HUDEP-2 (cell line): ENCODE results near the gene AMPD3.

Source experiments
- DNase-seq, 76 experiments: peaks; one replicate each; lab custom pipeline; 2025; ENCODE audit not compliant: unreplicated experiment in 76 of 76; lab: John Stamatoyannopoulos, UW

AMPD3 gene

DNA sequence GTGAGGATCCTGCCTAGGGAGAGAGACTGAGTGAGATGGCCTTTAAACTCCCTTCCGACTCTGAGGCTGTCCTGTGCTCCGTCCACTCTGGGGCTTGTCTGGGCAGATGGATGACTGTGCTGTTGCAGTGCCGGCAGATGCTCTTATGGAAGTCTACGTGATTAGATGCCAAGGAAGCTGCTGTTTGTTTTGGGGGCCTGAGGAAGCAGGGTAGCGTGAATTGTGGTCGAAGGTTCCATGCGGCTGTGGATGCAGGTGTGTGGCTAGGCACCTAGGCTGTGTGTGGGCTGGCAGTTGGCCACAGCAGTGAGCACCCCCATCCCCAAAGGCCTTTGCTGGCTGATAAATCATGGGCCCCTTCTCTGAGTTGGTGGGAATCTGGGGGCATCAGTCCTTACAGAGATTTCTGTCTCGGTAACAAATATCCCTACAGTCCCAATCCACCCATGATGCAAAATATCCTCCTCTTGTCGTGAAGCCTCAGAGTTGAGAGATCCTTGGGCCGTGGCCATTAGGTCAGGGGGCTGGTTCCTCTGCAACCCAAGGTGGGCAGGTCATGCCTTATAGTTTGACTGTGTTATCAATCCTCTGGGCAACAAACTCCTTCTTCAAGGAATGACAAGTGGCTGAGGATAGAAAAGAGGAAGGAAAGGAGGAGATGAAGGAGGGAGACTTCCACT is 31.2 kb downstream of the AMPD3 start:
- no peak for DNase-seq

- DNase-seq, result no peak
Observed at GRCh38 chr11:10487002-10487647, 32.1 kb downstream of the AMPD3 start.

- no peak for DNase-seq
Observed at GRCh38 chr11:10488121-10488933, 33.3 kb downstream of the AMPD3 start.

DNA sequence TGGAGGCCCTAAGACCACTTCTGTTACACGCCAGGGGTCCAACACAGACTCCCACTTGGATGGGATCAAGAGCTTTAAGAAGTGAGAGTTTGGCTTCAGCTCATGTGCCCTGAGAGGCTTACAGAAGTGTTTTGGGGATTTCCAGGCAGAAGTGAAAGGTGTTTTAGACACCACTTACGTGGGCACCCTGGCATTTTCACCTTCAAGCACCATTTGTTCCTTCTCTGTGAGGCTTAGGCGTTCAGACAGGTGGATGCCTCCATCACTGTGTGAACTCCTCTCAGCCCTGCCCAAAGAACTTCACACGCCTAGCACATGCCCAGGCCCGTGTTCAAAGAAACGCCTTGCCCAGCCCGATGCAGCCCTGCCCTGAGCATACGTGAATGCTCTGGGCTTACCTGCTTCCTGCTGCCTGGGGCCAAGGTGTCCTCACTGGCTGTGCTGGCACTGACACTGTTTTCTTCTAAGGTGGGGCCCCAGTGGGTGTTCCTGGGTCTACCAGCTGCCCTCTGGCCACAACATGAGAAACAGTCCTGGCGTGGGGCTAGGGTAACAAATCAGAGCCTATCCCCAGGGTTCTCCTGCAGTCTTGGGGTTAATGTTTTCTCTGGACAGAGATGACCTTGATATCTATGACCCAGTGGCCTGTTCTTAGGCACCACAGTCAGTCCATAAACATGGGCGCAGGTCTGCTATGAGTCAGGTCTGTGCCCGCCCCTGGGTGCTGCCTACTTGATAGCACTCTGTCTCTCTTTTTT is 34.0 kb downstream of the AMPD3 start:
- DNase-seq, result no peak

DNA sequence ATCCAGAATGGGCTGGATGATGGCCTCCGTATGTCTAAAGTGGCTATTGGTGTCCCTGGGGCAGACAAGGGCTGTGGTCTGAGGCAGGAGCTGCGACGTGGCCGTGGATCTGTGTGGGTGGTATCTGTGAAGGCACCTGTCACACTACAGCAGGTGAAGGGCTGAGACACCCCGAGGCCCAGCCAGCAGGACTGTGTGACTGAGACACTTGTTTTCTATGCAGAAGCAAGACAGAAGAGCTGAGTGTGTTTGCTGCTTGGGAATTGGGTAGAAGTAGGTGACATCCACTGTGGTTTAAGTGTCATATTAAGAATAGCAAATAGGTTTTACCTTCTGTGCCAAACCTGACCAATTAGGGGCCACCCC is 35.0 kb downstream of the AMPD3 start:
- no peak for DNase-seq

GRCh38 chr11:10490398-10491241 is 35.6 kb downstream of the AMPD3 start:
- DNase-seq, result no peak

DNA sequence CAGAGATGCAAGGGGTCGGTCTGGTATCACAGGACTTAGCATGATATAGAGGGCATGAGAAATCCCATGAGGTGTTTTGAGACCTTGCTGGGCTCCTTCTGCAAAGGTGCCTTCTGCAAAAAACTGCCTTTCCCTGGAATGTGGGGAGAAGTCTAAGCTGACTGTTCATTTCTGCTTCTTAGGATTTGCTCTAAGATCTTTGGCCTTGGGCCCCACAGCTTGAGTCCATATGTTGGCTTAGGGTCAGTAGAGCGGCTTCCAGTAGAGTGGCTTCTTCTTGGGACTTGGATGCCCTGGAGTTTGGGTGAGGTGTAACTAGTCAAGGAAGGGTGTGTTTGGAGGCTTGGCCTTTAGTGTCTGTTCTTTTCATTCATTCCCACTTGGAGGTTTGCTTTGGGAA is 37.0 kb downstream of the AMPD3 start:
- DNase-seq, result no peak

- no peak for DNase-seq
Observed at GRCh38 chr11:10493041-10493663, 38.1 kb downstream of the AMPD3 start.

DNA sequence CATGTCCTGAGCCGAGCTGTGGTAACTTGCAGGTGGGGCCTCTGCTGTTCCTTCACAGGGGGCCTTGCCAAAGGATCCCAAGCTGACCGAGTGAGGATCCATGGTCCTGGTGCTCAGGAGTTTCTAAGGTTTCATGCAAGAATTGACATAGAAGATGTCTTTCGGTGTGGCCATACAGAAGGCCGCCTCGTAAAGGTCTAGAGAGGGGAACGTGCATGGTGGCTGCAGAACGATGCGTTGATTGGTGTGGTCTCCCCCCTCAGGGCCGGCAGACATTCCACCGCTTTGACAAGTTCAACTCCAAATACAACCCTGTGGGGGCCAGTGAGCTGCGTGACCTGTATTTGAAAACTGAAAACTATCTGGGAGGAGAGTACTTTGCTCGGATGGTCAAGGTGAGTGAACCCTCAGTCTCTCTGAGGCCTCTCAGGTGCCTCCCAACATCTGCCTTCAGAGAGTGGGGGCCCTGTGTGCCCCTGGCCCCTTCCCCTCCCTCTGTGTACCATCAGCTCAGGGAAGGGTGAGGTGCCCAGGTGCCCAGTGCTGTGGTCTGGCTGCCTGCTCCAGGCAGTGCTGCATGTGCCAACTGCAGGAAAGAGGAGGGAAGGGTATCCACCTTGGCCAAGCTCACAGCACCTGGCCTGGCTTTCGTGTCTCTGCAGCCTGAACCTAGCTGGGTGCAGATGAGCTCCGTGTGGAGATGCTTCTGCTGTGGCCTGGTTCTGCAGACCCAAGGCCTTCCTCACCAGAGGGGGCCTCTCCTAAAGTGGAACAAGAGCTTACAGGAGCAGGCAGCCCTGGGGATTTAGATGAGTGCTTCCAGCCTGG is 39.8 kb downstream of the AMPD3 start:
- no peak for DNase-seq

DNA sequence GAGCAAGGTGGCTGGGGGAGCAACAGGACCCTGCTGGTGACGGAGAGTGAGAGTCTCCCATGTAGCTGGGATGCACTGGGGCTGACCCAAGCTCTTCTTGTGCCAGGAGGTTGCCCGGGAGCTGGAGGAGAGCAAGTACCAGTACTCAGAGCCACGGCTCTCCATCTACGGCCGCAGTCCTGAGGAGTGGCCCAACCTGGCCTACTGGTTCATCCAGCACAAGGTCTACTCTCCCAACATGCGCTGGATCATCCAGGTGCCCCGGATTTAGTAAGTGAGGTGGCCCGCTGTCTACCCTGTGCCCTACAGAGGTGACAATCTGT is 40.4 kb downstream of the AMPD3 start:
- DNase-seq, result no peak

DNA sequence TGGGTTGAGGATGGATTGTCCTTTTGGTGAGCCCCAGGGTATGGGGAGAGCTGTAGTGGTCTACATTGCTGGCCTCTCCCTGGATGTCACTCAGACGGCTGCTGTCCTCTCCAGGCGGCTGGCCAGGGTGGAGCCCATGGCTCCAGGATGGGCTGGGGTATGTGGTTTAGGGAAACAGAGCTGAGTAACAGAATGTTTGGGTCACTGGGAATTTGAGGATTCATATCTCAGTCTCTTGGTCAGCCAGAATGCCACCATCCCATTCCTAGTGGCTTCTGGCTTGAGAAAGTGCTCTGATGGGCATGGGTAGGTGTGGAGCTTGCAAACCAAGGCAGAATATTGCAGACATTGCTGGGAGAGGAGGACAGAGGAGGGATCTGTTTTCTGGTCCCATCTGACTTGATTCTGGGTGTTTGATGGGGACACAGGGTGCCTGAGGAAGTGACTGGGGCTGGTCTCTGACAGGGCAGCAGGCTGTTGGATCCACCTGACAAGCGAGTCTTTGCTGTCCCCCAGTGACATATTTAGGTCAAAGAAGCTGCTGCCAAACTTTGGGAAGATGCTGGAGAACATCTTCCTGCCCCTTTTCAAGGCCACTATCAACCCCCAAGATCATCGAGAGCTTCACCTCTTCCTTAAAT is 41.4 kb downstream of the AMPD3 start:
- no peak for DNase-seq

DNA sequence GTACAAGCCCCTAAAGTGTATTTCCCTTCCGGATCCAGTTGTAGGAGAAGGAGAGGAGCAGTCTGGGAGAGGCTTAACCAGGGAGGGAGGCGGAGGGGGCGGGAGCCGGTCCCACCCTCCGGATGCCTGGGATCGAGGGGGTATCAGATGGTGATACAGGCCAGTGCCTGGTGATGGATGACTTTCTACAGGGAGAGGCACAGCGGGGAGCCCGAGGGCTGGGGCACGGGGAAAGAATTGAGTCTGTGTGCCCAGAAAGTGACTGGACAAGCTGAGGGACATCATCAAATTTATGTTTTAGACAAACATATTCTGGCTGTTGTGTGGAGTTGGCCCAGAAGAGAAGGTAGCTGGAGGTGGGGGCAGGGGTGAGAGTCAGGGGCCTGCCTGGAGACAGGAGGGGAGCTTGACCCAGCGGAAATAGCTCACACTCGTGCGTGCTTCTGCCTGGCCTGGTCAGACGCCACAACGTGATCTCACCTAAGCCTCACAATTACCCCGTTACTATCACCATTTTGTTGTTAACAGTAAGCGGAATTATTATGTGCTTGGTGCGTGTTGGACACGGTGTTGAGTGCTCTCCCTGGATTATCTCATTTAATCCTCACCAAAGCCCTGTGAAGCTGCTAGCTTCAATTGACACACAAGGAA is 42.4 kb downstream of the AMPD3 start:
- no peak for DNase-seq

DNA sequence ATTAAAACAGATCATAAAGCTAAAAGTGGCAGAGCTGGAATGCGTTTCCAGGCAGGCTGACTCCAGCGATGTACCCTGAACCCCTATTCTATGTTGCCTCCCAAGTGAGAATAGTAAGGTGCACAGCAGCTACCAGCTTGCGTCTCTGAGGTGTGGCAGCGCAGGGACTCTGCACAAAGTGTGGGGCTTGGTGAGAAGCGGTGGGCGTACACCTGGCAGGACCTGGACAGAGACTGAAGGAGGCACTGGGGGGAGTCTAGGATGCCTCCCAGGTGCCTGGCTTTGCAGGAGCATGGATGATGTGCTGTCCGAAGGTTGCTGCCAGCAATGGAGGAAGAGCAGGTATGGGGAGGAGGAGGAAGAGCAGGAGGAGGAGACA is 42.9 kb downstream of the AMPD3 start:
- DNase-seq, result no peak

- DNase-seq, result no peak
Observed at GRCh38 chr11:10498426-10499250, 43.6 kb downstream of the AMPD3 start.

GRCh38 chr11:10499452-10499851 is 44.4 kb downstream of the AMPD3 start:
- no peak for DNase-seq

GRCh38 chr11:10499874-10500601 is 45.0 kb downstream of the AMPD3 start:
- no peak for DNase-seq
